Femur (tissue), 1 donor: ENCODE measurements around the gene DPEP1.
"Not testable (repeated sequence)": the region's sequence is repeated elsewhere in the genome, so short reads cannot be mapped to it uniquely, and the experiment has no call there.

ENCODE experiments used
- DNase-seq: peaks from one replicate; pipeline ENCODE4 v3.0.0-alpha.2; 2017

Gene DPEP1

DNA sequence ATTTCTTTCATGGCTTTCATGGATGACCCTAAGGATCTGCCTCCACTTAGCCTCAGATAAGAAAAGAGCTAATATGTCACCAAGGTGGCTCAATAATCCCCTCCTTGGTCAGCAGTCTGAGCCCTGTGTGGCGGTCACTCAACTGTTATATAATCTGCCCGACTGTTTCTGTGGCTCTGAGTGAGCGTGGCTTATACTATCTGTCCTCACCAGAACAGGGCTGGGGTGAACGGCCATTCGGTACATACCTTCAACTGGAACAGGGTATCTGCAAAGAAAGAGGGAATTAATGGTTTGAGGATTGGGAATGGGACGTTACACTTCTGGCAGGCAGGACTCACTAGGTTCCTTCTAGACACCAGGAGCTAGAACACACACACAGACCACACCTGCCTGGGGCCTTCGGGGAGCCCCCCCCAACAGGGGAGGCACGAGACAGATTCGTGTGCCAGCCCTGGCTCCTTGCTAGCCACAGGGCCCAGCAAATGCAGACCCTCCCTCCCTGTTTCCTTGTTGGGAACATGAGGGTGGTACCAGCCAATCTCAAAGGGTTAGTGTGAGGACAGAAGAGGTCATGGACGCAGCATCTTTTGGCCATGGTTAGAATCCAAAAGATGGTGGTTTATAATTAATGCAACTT lies 40.3 kb downstream of the DPEP1 start:
- DNase-seq, result no peak

DNA sequence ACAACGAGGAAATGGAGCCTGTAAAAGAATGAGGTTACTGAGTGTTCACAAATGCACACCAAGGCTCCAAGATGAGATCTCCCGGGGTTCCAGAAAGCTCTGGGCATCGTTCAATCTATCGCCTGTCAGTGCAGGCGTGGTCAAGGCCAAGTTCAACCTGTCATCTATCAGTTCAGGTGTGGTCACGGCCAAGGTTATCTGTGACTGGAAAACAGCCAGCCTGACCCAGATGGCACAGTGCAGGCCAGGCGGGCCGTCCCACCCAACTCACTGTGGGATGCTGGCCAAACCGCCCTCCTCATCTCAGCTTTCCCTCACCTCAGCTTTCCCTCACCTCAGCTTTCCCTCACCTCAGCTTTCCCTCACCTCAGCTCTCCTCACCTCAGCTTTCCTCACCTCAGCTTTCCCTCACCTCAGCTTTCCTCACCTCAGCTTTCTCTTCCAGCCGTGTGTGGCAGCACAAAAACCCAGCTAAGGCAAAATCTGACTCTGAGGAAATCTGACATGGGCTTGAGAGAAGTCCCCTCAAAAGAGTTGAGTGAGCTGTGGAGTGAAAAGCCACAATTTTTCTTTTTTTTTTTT lies 41.7 kb downstream of the DPEP1 start:
- DNase-seq, result no peak

DNA sequence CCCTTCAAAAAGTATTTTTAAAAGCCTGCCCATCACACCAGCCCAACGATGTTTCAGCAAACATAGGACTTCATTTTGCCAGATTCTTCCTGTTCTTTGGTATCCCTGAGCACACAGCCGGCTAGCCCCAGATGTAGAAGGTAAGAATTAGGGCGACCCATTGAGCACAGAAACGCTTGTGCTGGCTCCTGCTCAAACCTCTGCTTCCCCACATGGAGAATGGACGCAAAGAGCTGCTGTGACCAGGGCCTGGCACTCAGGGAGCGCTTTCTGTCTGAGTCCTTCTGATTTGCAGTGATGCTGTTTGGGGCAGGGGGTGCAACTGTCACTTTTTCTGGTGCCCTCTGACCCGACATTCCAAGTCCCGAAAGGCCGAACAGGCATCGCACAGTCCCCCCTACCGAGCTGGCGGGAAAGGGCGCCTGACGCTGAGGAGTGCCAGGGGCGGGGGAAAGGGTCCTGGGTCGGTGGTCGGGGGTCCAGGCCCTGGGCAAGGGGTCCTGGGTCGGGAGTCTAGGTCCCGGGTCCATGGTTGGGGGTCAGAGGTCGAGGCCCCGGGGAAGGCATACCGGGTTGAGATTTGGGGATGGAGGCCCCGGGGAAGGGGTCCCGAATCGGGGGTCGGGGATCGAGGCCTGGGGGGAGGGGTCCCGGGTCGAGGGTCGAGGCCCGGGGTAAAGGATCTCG lies 43.1 kb downstream of the DPEP1 start:
- no peak for DNase-seq

DNA sequence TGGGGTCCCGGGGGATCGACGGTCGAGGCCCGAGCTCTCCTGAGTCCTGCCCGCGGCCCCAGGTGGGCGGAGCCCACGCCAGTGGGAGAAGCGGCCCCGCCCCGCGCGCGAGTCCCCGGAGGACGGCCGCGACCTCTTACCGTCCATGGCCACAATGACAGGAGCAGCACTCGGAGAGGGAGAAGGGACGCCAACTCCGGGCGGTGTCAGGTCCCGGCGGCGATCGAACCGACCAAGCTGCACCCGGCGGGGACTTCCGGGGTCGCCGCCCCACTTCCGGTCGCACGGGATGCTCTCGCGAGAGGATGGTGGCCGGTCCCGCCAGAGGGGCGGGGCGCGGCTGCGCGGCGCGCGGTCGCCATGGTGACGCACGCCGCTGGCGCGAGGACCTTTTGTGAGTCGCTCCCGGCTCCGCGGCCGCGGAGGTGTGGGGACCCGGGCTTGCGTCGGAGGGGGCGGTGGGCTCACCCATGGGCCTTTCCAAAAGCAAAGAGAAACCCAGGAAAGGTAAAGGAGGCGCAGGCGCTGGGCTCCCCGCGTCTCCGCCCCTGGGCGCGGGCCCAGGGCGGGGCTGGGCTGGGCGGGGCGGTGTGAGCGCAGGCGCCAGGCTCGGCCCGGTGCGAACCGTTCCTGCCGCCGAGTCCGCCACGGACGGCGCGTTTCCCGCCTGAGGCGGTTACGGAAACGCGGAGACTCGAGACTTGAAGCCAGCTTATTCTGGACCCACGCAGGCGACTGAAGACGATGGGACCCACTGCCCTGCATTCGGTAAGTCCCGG lies 44.2 kb downstream of the DPEP1 start, which contains the start of the genes CHMP1A and SPATA33:
TSS of gene CHMP1A (minus strand) at position 267 of the 779 bp plus-strand sequence. CDS start at position 147, 120 bp downstream.
TSS of gene SPATA33 (plus strand) at position 395 of the 779 bp plus-strand sequence. CDS start at position 471, 76 bp downstream.
- peak; percentile 93 for DNase-seq

DNA sequence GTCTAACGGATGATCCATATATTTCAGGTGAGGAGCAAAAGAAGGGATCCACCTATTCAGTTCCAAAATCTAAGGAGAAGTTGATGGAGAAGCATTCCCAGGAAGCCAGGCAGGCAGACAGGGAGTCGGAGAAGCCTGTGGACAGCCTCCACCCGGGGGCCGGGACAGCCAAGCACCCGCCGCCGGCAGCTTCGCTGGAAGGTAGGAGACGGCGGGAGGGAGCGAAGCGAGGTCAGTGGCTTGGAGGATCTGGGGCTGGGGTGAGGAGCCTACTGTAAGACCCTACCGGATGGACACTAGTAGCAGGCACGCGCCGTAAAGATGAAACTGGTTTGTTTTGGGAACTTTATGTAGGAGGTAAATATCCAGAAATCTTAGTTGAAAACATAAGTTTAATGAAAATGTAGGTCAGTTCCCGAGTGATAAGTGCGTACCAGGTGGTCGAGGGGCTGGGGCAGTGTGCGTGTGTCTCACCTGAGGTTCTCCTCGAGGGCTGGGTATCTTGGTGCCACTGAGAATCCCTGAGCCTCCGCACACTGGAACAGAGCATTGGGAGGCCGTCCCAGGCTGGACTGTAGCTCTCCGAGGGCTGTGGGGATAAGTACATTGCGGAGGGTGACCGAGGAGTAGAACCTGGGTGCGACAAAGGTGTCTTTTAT lies 44.9 kb downstream of the DPEP1 start:
- DNase-seq, result no peak

DNA sequence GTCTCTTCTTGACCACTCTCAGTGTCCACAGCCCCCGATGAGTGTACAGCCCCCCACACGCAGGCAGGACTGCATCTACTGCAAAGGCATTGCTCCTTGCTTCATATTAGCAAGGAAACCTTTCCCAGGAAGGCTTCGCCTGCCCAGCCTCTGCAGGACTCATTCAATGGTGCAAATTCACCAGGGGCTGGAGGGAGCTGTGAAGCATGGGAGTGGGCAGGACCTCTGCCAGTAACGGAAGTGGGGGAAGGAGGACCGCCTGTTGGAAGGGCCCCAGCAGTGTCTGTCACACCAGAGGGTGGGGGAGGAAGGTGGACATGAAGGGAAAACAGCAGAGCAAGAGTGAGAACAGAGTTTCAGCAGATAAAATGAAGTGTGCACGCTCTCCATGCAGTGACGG lies 46.7 kb downstream of the DPEP1 start:
- DNase-seq, result no peak

DNA sequence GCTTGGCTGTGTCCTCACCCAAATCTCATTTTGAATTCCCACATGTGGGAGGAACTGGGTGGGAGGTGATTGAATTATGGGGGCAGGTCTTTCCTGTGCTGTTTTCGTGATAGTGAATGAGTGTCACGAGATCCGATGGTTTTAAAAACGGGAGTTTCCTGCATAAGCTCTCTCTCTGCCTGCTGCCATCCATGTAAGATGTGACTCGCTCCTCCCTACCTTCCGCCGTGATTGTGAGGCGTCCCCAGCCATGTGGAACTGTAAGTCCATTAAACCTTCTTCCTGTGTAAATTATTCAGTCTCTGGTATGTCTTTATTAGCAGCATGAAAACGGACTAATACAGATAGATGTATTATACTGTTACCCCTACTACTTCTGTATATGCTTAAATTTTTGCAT lies 47.8 kb downstream of the DPEP1 start:
- no peak for DNase-seq

DNA sequence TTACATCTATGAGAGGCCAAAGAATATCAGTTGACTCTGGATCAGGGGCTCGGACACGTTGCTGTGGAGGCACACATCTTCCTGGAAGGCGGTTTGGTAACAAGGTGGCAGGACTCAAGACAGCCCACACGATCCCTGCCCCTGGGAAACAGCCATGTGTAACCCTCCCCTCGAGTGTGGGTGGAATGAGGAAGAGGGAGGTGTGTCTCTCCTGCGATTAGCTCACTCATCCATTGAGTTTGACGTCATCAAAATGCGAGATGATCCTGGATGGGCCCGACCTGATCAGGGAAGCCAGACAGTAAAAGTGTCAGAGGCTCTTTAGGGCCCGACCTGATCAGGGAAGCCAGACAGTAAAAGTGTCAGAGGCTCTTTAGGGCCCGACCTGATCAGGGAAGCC lies 50.8 kb downstream of the DPEP1 start:
- not testable (repeated sequence) for DNase-seq

DNA sequence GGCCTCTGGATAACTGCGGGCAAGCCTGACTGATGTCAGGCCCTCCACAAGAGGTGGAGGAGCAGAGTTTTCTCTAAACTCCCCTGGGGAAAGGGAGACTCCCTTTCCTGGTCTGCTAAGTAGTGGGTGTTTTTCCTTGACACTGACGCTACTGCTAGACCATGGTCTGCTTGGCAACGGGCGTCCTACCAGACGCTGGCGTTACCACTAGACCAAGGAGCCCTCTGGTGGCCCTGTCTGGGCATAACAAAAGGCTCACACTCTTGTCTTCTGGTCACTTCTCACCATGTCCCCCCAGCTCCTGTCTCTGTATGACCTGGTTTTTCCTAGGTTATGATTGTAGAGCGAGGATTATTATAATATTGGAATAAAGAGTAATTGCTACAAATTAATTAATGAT lies 53.6 kb downstream of the DPEP1 start:
- not testable (repeated sequence) for DNase-seq

DNA sequence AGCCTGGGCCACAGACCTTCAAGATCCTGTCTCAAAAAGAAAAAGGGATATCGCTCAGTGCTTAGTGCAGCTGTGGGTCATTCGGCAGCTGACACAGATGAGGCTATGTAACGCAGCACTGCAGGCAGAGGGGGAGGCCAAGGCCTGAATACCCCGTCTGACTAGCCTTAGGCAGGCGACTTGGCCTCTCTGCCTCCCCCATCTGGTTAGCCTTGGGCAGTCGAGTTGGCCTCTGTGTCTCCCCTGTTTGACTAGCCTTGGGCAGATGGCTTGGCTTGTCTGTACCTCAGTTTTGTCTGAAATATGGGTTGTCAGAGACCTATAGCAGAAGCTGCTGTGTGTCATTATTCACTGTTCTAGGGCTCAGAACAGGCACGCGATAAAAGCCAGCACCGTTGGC lies 54.2 kb downstream of the DPEP1 start:
- DNase-seq, result no peak

DNA sequence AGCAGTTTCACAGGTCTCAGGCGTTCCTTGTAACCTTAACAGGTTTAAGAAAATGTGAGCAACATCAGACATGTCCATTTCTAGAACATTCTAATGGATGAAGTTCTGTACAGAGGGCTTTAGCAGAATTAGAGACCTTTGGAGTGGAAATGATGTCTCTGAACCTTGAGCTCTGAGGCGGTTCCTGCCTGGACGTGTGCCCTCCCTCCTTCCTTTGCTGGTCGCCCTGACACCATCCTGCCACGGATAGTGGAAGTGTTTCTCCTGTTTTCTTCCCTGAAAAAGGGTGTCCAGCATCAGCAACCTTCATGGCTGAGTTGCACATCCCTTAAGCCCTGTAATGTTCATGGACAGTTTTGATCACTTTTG lies 55.3 kb downstream of the DPEP1 start:
- no peak for DNase-seq

DNA sequence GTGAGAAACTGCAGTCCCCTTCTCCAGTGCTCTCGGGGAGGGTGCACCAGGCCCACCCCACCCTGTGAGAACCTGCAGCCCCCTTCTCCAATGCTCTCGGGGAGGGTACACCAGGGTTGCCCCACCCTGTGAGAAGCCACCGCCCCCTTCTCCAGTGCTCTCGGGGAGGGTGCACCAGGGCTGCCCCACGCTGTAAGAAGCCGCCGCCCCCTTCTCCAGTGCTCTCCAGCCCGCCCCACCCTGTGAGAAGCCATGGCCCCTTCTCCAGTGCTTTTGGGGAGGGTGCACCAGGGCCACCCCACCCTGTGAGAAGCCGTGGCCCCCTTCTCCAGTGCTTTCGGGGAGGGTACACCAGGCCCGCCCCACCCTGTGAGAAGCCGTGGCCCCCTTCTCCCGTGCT lies 56.3 kb downstream of the DPEP1 start:
- no peak for DNase-seq

DNA sequence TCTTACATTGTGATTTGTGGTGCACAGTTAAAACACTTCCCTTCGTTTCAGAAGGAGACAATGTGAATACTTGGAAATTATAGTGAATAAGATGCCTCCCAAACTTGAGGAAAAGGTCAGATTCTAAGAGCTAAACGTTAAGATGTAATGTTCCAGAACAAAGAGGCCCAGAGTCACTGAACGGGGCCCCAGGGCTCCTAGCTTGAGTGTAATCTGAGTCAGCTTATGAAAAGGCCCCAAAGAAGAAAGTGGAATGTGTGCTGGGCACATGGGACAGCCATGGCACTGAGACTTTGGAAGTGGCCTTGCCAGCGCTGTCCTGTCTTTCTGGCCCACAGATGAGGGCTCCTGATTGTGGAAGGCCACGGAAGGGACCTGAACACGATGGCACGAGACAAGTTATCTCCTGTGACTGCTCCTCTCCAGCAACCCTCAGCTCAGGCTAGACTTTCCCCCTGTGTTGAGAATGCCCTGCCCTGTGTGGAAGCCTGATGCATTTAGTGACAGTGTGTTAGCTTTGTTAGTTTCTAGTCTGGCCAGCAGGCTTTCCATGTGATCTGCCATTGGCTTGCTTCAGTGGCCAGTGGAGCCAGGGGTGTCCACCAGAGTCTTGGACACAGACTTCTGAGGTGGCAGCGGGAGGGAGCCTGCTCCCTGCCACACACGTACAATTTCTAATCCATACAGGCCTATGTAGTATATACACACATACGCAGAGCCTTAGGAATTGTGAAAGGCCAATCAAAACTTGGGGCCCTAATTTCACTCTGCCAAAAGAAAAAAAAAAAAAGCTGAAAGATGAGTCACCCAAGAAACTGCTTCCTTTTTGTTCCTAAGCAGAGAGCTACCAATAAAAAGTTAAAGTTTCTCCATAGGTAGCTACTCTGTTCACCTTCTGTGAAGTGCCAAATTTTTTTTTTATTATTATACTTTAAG lies 57.3 kb downstream of the DPEP1 start:
- no peak for DNase-seq

DNA sequence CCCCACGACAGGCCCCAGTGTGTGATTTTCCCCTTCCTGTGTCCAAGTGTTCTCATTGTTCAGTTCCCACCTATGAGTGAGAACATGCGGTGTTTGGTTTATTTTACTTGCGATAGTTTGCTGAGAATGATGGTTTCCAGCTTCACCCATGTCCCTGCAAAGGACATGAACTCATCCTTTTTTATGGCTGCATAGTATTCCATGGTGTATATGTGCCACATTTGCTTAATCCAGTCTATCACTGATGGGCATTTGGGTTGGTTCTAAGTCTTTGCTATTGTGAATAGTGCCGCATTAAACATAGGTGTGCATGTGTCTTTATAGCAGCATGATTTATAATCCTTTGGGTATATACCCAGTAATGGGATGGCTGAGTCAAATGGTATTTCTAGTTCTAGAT lies 58.1 kb downstream of the DPEP1 start:
- DNase-seq, result not testable (repeated sequence)

DNA sequence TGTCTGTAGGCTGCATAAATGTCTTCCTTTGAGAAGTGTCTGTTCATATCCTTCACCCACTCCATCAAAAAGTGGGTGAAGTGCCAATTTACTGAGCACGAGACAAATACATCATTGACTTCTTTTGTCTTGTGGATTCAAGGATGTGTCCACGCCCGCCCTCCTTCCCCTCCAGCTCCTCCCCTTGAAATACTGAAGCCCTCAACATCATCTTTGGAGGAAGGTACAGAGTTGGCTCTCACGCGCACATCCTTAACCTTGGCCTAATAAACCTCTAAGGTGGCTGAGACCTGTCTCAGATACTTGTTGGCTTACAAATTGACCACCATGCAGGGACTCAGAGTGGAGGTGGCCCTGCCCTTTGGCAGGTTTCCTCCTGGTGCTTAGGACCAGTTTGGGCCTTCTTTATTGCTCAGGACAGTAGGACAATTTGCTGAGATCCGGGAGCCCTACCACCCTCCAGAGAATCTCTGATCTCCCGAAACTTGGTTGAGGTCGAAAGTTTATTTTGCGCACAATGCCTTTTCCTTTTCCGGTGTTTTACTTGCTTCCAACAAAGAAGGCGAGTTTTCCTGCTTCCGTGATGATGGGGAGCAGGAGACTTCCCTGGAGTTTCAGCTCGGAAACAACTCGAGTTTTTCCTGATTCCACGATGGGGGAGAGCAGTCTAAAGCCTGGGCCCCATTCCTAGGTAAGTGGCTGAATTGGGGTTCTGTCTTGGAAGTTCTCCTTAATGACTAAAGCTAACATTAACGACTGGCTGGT lies 58.9 kb downstream of the DPEP1 start:
- DNase-seq, result no peak

DNA sequence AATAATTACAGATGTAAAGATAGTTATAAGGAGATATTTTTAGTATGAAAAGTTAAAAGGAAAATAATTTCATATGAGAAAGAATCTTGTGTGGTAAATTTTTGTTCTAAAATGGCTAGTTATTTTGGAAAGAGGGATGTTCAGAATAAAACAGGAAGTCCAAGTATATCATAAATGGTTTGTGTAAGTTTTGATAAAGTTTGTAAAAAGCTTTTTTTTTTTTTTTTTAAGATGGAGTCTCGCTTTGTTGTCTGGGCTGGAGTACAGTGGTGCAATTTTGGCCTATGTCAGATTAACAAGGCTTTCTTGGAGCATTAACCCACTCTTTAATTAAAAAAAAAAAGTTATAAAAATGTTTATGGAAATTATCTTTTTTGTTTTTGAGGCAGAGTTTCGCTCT lies 64.8 kb downstream of the DPEP1 start:
- DNase-seq, result no peak

DNA sequence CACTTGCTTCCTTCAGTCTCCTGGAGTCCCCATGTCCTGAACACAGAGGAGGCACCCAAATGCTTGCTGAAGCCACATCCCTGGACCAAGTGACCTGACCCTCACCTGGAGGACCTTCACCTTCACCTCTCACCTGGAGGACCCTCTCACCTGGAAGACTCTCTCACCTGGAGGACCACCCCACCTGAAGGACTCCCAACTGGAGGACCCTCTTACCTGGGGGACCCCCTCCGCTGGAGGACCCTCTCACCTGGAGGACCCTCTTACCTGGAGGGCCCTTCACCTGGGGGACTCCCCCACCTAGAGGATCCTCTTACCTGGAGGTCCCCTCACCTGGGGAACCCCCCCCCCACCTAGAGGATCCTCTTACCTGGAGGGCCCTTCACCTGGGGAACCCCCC lies 72.5 kb downstream of the DPEP1 start:
- DNase-seq, result no peak

DNA sequence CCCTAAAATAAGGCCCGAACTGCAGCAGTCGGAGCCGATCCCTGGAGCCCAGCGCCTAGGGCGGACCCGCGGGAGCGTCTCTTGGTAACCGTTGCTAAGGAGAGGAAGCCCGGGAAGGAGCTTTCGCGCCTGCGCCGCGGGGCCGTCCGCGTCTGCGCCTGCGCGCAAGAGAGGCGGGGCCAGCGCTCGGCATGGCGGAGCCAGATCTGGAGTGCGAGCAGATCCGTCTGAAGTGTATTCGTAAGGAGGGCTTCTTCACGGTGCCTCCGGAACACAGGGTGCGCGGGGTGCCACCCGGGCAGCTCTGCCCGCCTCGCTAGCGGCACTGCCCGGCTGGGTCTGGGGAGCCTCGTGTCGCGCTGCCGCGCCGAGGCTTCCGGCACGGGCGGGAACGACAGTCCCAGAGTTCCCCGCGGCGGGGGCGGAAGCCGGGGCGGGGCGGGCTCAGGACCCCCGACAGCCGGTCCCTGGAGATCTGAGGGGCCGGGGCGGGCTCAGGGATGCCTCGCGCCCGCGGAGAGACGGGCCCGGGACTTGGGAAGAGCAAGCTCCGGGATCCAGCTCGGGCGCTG lies 73.2 kb downstream of the DPEP1 start, which contains the start of gene CDK10:
TSS of gene CDK10 (plus strand) at position 170 of the 572 bp plus-strand sequence. CDS start at position 192, 22 bp downstream.
- DNase-seq, result peak; percentile 94

DNA sequence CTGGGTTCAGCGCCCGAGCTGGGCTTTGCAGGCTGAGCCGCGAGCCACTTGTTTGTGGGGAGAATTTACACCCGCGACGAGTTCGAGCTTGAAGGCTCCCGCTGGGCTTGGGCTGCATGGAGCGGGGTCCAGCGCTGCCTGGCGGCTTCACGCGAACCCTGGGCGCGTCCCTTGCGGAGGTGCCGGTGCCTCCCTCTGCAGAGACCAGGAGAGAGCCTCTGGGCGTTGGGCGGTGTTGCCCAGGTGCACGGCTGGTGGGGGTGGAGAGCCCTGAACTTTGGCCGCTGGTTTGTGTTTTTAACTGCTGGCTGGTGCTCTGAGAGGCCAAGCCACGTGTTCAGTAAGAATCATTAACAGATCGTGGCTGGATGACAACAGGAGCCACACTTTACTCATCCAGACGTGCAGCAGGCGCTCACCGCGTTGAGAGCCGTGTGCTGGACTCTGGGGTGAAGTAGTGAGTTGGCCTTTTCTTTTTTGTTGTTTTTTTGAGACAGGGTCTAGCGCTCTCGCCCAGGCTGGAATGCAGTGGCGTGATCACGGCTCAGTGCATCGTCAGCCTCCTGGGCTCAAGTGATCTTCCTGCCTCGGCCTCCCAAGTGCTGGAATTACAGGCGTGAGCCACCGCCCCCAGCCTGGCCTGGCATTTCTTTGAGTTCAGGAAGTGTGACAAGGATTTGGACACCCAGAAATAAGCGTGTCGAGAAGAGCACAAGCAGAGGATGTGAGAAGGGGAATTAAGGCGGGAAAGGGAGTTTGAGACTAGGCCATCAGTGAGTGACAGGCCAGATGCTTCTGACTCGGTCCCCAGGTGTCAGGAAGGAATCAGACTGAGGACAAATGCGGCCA lies 73.9 kb downstream of the DPEP1 start:
- DNase-seq, result no peak
